Measurements from ENCODE around the gene MCRIP1. TPM values are rescaled to one million over a fixed set of nuclear protein-coding genes. Genes with fewer than 3 reads are reported as not detected.

Gene MCRIP1
- total and polyA plus RNA-seq, 9 of the 15 experiments (the other 6 are each of a cell fraction or from before 2014, with no cell fraction given), result 0.39 to 35.8 (median 9.7) TPM

DNA sequence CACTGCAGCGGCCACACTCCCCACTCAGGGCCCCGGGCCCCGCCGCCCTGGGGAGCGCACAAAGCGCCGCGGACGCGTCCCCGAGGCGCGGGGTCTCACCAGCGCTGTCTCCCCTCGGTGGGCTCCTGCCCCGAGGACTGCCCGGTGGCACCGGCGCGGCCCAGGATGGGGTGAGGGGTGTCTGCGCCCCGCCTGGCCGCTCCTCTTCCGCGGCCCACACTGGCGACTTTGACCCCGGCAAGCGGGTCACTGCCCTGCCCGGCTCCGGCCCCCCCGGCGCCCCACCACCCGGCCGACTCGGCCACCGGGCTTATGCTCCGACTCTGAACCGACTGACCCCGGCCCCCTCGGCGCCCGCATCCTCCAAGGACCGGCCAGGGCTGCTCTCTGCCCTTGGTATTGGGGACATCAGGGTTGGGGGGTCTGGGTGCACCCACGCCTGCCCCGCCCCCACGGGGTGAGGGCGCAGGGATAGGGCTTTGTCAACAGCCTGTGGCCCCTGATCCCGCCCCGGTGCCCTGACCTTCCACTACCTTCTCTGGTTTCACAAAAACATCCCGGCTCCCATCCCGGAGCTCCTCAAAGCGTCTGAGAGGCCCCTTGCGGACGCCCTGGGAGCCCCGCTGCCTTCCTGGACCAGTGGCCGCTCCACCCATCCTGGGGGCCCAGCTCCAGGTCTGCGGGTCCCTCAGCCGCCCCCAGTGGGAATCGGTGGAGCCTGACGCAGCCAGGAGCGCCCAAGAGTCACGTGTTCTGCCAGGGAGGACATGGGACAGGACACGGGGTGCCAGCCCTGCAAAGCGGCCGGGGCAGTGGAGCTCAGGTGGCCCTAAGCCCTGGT is 28.3 kb downstream of the MCRIP1 start (continued):
- TF ChIP-seq HNRNPL (IDR thresholded peaks at IDR 0.05; ENCODE audit: low read depth, low read length) (peak; percentile 20; the same call in 1 of the 2 replicates), TRIM28 (IDR thresholded peaks at IDR 0.05) (no peak), SRSF7 (optimal IDR thresholded peaks at IDR 0.05; ENCODE audit: low read depth, low read length) (no peak), MCM3 (IDR thresholded peaks at IDR 0.05) (no peak), ZNF143 (CRISPR knock-in tag; IDR thresholded peaks at IDR 0.05) (no peak), NFE2 (IDR thresholded peaks at IDR 0.05; ENCODE audit: low read depth) (no peak), ZNF785 (CRISPR knock-in tag; IDR thresholded peaks at IDR 0.05) (no peak), ZNF589 (CRISPR knock-in tag; IDR thresholded peaks at IDR 0.05; ENCODE audit: low read depth) (no peak), KLF6 (CRISPR knock-in tag; IDR thresholded peaks at IDR 0.05; ENCODE audit: borderline replicate concordance) (no peak)
- TF ChIP-seq, protein P1, sequence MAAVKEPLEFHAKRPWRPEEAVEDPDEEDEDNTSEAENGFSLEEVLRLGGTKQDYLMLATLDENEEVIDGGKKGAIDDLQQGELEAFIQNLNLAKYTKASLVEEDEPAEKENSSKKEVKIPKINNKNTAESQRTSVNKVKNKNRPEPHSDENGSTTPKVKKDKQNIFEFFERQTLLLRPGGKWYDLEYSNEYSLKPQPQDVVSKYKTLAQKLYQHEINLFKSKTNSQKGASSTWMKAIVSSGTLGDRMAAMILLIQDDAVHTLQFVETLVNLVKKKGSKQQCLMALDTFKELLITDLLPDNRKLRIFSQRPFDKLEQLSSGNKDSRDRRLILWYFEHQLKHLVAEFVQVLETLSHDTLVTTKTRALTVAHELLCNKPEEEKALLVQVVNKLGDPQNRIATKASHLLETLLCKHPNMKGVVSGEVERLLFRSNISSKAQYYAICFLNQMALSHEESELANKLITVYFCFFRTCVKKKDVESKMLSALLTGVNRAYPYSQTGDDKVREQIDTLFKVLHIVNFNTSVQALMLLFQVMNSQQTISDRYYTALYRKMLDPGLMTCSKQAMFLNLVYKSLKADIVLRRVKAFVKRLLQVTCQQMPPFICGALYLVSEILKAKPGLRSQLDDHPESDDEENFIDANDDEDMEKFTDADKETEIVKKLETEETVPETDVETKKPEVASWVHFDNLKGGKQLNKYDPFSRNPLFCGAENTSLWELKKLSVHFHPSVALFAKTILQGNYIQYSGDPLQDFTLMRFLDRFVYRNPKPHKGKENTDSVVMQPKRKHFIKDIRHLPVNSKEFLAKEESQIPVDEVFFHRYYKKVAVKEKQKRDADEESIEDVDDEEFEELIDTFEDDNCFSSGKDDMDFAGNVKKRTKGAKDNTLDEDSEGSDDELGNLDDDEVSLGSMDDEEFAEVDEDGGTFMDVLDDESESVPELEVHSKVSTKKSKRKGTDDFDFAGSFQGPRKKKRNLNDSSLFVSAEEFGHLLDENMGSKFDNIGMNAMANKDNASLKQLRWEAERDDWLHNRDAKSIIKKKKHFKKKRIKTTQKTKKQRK (IDR thresholded peaks at IDR 0.05; ENCODE audit: borderline replicate concordance, low read depth, low read length), result no peak
- TF ChIP-seq, protein P2, sequence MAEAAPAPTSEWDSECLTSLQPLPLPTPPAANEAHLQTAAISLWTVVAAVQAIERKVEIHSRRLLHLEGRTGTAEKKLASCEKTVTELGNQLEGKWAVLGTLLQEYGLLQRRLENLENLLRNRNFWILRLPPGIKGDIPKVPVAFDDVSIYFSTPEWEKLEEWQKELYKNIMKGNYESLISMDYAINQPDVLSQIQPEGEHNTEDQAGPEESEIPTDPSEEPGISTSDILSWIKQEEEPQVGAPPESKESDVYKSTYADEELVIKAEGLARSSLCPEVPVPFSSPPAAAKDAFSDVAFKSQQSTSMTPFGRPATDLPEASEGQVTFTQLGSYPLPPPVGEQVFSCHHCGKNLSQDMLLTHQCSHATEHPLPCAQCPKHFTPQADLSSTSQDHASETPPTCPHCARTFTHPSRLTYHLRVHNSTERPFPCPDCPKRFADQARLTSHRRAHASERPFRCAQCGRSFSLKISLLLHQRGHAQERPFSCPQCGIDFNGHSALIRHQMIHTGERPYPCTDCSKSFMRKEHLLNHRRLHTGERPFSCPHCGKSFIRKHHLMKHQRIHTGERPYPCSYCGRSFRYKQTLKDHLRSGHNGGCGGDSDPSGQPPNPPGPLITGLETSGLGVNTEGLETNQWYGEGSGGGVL (CRISPR knock-in tag; IDR thresholded peaks at IDR 0.05), result no peak
- TF ChIP-seq, protein P3, sequence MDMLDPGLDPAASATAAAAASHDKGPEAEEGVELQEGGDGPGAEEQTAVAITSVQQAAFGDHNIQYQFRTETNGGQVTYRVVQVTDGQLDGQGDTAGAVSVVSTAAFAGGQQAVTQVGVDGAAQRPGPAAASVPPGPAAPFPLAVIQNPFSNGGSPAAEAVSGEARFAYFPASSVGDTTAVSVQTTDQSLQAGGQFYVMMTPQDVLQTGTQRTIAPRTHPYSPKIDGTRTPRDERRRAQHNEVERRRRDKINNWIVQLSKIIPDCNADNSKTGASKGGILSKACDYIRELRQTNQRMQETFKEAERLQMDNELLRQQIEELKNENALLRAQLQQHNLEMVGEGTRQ (CRISPR knock-in tag; IDR thresholded peaks at IDR 0.05), result 0 out of 2 replicates have a peak, but pooled peaks have one; percentile 17
- TF ChIP-seq, protein P4, sequence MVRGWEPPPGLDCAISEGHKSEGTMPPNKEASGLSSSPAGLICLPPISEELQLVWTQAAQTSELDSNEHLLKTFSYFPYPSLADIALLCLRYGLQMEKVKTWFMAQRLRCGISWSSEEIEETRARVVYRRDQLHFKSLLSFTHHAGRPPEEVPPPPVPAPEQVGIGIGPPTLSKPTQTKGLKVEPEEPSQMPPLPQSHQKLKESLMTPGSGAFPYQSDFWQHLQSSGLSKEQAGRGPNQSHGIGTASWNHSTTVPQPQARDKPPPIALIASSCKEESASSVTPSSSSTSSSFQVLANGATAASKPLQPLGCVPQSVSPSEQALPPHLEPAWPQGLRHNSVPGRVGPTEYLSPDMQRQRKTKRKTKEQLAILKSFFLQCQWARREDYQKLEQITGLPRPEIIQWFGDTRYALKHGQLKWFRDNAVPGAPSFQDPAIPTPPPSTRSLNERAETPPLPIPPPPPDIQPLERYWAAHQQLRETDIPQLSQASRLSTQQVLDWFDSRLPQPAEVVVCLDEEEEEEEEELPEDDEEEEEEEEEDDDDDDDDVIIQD (CRISPR knock-in tag; IDR thresholded peaks at IDR 0.05), result no peak

Measured in K562 (cell line).